HEK293 (cell line): ENCODE data around the gene FCHSD1.

ENCODE experiments used
- CTCF ChIA-PET: fragments of 350-600 bp; formaldehyde crosslinking; extraction: SDS; loops from one replicate; lab custom pipeline; 2021; ENCODE audit warnings: antibody characterized with exemption; lab: Yijun Ruan, JAX
- POLR2A ChIA-PET: fragments of 300-600 bp; formaldehyde crosslinking; extraction: SDS; loops from one replicate; lab custom pipeline; 2020; ENCODE audit warnings: antibody characterized with exemption, inconsistent platforms; lab: Yijun Ruan, JAX
- H3K27ac ChIP-seq: fragments of 200-500 bp; sonication (Bioruptor generic); 2 replicates; pipeline ENCODE4 v1.5.1; 2014; ENCODE audit warnings: low read depth, low read length, control low read depth, inconsistent platforms; ENCODE audit errors: extremely low read depth
- H3K36me3 ChIP-seq, 2 experiments: fragments of 200-500 bp in 1 of 2; sonication (Bioruptor generic) in 1 of 2; 1 replicate in 1 of 2; 2 replicates in 1 of 2; pipeline ENCODE4 v1.5.1; 2014 to 2017; ENCODE audit warnings: inconsistent platforms in 2 of 2, low read length in 2 of 2; ENCODE audit not compliant: control insufficient read depth in 2 of 2, insufficient read depth in 1 of 2
- H3K4me1 ChIP-seq: fragments of 200-500 bp; sonication (Bioruptor generic); 2 replicates; pipeline ENCODE4 v1.5.1; 2014; ENCODE audit warnings: mild to moderate bottlenecking, low read length, inconsistent platforms; ENCODE audit not compliant: control insufficient read depth, insufficient read depth
- H3K4me3 ChIP-seq: 2 replicates; pipeline ENCODE4 v1.5.1; 2011; ENCODE audit warnings: low read depth, mild to moderate bottlenecking, control low read depth, low read length, moderate library complexity
- H3K9me3 ChIP-seq: fragments of 200-500 bp; sonication (Bioruptor generic); 2 replicates; pipeline ENCODE4 v1.5.1; 2014; ENCODE audit warnings: low read depth, low read length, inconsistent platforms; ENCODE audit not compliant: control insufficient read depth, insufficient read depth
- BCL11B ChIP-seq: fragments of 450-650 bp; formaldehyde crosslinking; IDR thresholded peaks from 2 replicates; pipeline ENCODE4 v1.5.1; 2016; ENCODE audit warnings: low read depth, missing biosample characterization, missing genetic modification characterization
- BCL6B ChIP-seq: fragments of 450-650 bp; formaldehyde crosslinking; IDR thresholded peaks from 2 replicates; pipeline ENCODE4 v1.5.1; 2017; ENCODE audit warnings: missing biosample characterization, missing genetic modification characterization
- CTCF ChIP-seq: fragments of 450-650 bp; formaldehyde crosslinking; IDR thresholded peaks from 2 replicates; pipeline ENCODE4 v1.5.1; 2016; ENCODE audit warnings: missing biosample characterization, missing genetic modification characterization
- GFI1B ChIP-seq: fragments of 450-650 bp; formaldehyde crosslinking; IDR thresholded peaks from 2 replicates; pipeline ENCODE4 v1.5.1; 2016; ENCODE audit warnings: missing biosample characterization, missing genetic modification characterization
- KLF1 ChIP-seq: fragments of 450-650 bp; formaldehyde crosslinking; IDR thresholded peaks from 2 replicates; pipeline ENCODE4 v1.5.1; 2016; ENCODE audit warnings: missing biosample characterization, missing genetic modification characterization
- WT1 ChIP-seq: fragments of 450-650 bp; formaldehyde crosslinking; IDR thresholded peaks from 2 replicates; pipeline ENCODE4 v1.5.1; 2016; ENCODE audit warnings: missing biosample characterization, missing genetic modification characterization
- ZFP41 ChIP-seq: fragments of 450-650 bp; formaldehyde crosslinking; IDR thresholded peaks from 2 replicates; pipeline ENCODE4 v1.5.1; 2016; ENCODE audit warnings: missing biosample characterization, missing genetic modification characterization, borderline replicate concordance
- ZIC2 ChIP-seq: fragments of 450-650 bp; formaldehyde crosslinking; IDR thresholded peaks from 2 replicates; pipeline ENCODE4 v1.5.1; 2016; ENCODE audit warnings: missing biosample characterization, missing genetic modification characterization
- ZNF10 ChIP-seq: fragments of 450-650 bp; formaldehyde crosslinking; IDR thresholded peaks from 2 replicates; pipeline ENCODE4 v1.5.1; 2017; ENCODE audit warnings: missing biosample characterization, missing genetic modification characterization
- ZNF138 ChIP-seq: fragments of 450-650 bp; formaldehyde crosslinking; IDR thresholded peaks from 2 replicates; pipeline ENCODE4 v1.5.1; 2016; ENCODE audit warnings: missing biosample characterization, missing genetic modification characterization, borderline replicate concordance
- ZNF140 ChIP-seq: fragments of 450-650 bp; formaldehyde crosslinking; IDR thresholded peaks from 2 replicates; pipeline ENCODE4 v1.5.1; 2016; ENCODE audit warnings: missing biosample characterization, missing genetic modification characterization
- ZNF157 ChIP-seq: fragments of 450-650 bp; formaldehyde crosslinking; IDR thresholded peaks from 2 replicates; pipeline ENCODE4 v1.5.1; 2016; ENCODE audit warnings: missing biosample characterization, missing genetic modification characterization
- ZNF174 ChIP-seq: fragments of 450-650 bp; formaldehyde crosslinking; IDR thresholded peaks from 2 replicates; pipeline ENCODE4 v1.5.0; 2017; ENCODE audit warnings: missing biosample characterization, mild to moderate bottlenecking, missing genetic modification characterization
- ZNF184 ChIP-seq: fragments of 450-650 bp; IDR thresholded peaks from 2 replicates; pipeline ENCODE4 v1.5.1; 2018; ENCODE audit warnings: missing biosample characterization, mild to moderate bottlenecking, missing genetic modification characterization
- ZNF248 ChIP-seq: fragments of 450-650 bp; formaldehyde crosslinking; IDR thresholded peaks from 2 replicates; pipeline ENCODE4 v1.5.1; 2017; ENCODE audit warnings: missing biosample characterization, missing genetic modification characterization
- ZNF292 ChIP-seq: fragments of 450-650 bp; formaldehyde crosslinking; IDR thresholded peaks from 2 replicates; pipeline ENCODE4 v1.5.1; 2016; ENCODE audit warnings: low read depth, missing biosample characterization, missing genetic modification characterization, borderline replicate concordance
- ZNF354C ChIP-seq: fragments of 450-650 bp; formaldehyde crosslinking; IDR thresholded peaks from 2 replicates; pipeline ENCODE4 v1.5.1; 2016; ENCODE audit warnings: missing biosample characterization, missing genetic modification characterization, low read depth, borderline replicate concordance
- ZNF362 ChIP-seq: fragments of 450-650 bp; formaldehyde crosslinking; IDR thresholded peaks from 2 replicates; pipeline ENCODE4 v1.5.1; 2016; ENCODE audit warnings: missing biosample characterization, missing genetic modification characterization
- ZNF366 ChIP-seq: fragments of 450-650 bp; formaldehyde crosslinking; conservative IDR thresholded peaks from 2 replicates; pipeline ENCODE4 v1.5.1; 2016; ENCODE audit warnings: missing biosample characterization, missing genetic modification characterization
- ZNF391 ChIP-seq: fragments of 450-650 bp; formaldehyde crosslinking; IDR thresholded peaks from 2 replicates; pipeline ENCODE4 v1.5.1; 2016; ENCODE audit warnings: low read depth, missing biosample characterization, missing genetic modification characterization, borderline replicate concordance
- ZNF518A ChIP-seq: fragments of 450-650 bp; formaldehyde crosslinking; conservative IDR thresholded peaks from 2 replicates; pipeline ENCODE4 v1.5.1; 2016; ENCODE audit warnings: low read depth, missing biosample characterization, missing genetic modification characterization
- ZNF521 ChIP-seq: fragments of 450-650 bp; formaldehyde crosslinking; IDR thresholded peaks from 2 replicates; pipeline ENCODE4 v1.5.1; 2017; ENCODE audit warnings: missing biosample characterization, mild to moderate bottlenecking, missing genetic modification characterization
- ZNF548 ChIP-seq: fragments of 450-650 bp; formaldehyde crosslinking; IDR thresholded peaks from 2 replicates; pipeline ENCODE4 v1.5.1; 2016; ENCODE audit warnings: missing biosample characterization, missing genetic modification characterization
- ZNF555 ChIP-seq: fragments of 450-650 bp; formaldehyde crosslinking; conservative IDR thresholded peaks from 2 replicates; pipeline ENCODE4 v1.5.1; 2017; ENCODE audit warnings: missing biosample characterization, mild to moderate bottlenecking, missing genetic modification characterization, inconsistent platforms
- ZNF596 ChIP-seq: fragments of 450-650 bp; IDR thresholded peaks from 2 replicates; pipeline ENCODE4 v1.5.0; 2018; ENCODE audit warnings: missing biosample characterization, mild to moderate bottlenecking, missing genetic modification characterization, moderate library complexity
- ZNF624 ChIP-seq: fragments of 450-650 bp; formaldehyde crosslinking; IDR thresholded peaks from 2 replicates; pipeline ENCODE4 v1.5.1; 2017; ENCODE audit warnings: missing biosample characterization, missing genetic modification characterization
- ZNF626 ChIP-seq: fragments of 450-650 bp; sonication (Bioruptor Pico); formaldehyde crosslinking; IDR thresholded peaks from 2 replicates; pipeline ENCODE4 v1.5.1; 2018; ENCODE audit warnings: missing biosample characterization, missing genetic modification characterization, inconsistent platforms
- ZNF658 ChIP-seq: fragments of 450-650 bp; formaldehyde crosslinking; IDR thresholded peaks from 2 replicates; pipeline ENCODE4; 2016; ENCODE audit warnings: missing biosample characterization, missing genetic modification characterization
- ZNF785 ChIP-seq: fragments of 450-650 bp; formaldehyde crosslinking; IDR thresholded peaks from 2 replicates; pipeline ENCODE4 v1.5.1; 2016; ENCODE audit warnings: missing biosample characterization, missing genetic modification characterization

FCHSD1 gene

GRCh38 chr5:141617682-141618029 is 33.6 kb downstream of the FCHSD1 start (continued):
- TF ChIP-seq ZNF518A (tag by site-specific recombination): no peak
- TF ChIP-seq ZNF658: no peak
- no peak for TF ChIP-seq BCL6B (tag by site-specific recombination)
- 0 out of 2 replicates have a peak, but pooled peaks have one; percentile 9 for TF ChIP-seq ZNF184 (tag by site-specific recombination)
- no peak for TF ChIP-seq ZNF362
- 0 out of 2 replicates have a peak, but pooled peaks have one; percentile 32 for TF ChIP-seq WT1
- TF ChIP-seq ZNF626 (tag by site-specific recombination): no peak
- TF ChIP-seq ZNF521 (tag by site-specific recombination): no peak
- no peak for TF ChIP-seq ZNF174 (tag by site-specific recombination)
- TF ChIP-seq CTCF: no peak

GRCh38 chr5:141617128-141617527 is 34.1 kb downstream of the FCHSD1 start:
- H3K4me3 ChIP-seq: peak overlapping the region; percentile 81
- peaks cover 30% of the 10 kb centered on the region for H3K4me1 ChIP-seq
- ChIA-PET CTCF (interaction anchor here (1.0 to 3.9 kb wide), 11 partner anchors 10 to 200 kb away, joined by 3 to 51 read pairs (median 5); partner anchors contain the start of genes HDAC3 and RELL2), POLR2A (interaction anchor here (0.5 to 3.0 kb wide), 3 partner anchors 20 to 43 kb away, joined by 4 to 37 read pairs (median 27); partner anchors contain the start of genes HDAC3 and RELL2)
- TF ChIP-seq KLF1 (tag by site-specific recombination) (no peak), ZNF548 (tag by site-specific recombination) (no peak), ZNF292 (tag by site-specific recombination) (no peak), ZNF391 (tag by site-specific recombination) (no peak), ZNF354C (tag by site-specific recombination) (no peak), GFI1B (tag by site-specific recombination) (no peak), BCL11B (tag by site-specific recombination) (no peak), ZNF10 (tag by site-specific recombination) (no peak), ZIC2 (tag by site-specific recombination) (no peak), ZNF555 (tag by site-specific recombination) (no peak), ZNF138 (tag by site-specific recombination) (no peak), ZFP41 (tag by site-specific recombination) (no peak), ZNF248 (tag by site-specific recombination) (no peak), ZNF785 (tag by site-specific recombination) (no peak), ZNF157 (no peak), ZNF624 (tag by site-specific recombination) (no peak), ZNF366 (tag by site-specific recombination) (no peak), ZNF140 (tag by site-specific recombination) (no peak), ZNF596 (tag by site-specific recombination) (no peak)
- no peaks in the 10 kb centered on the region for H3K9me3 ChIP-seq
- peak overlapping the region; percentile 78; the same call in 1 of the 2 replicates for H3K27ac ChIP-seq
- peaks cover 18 to 31% of the 10 kb centered on the region in 2 experiments for H3K36me3 ChIP-seq
